HG03457 (cell line): ENCODE measurements around the gene ULK1.

ENCODE experiments used
- ATAC-seq: cut with Tn5 transposase; IDR thresholded peaks from one replicate; pipeline ENCODE4 v1.9.1; 2021; ENCODE audit warnings: moderate number of reproducible peaks; ENCODE audit not compliant: unreplicated experiment

ULK1 gene

DNA sequence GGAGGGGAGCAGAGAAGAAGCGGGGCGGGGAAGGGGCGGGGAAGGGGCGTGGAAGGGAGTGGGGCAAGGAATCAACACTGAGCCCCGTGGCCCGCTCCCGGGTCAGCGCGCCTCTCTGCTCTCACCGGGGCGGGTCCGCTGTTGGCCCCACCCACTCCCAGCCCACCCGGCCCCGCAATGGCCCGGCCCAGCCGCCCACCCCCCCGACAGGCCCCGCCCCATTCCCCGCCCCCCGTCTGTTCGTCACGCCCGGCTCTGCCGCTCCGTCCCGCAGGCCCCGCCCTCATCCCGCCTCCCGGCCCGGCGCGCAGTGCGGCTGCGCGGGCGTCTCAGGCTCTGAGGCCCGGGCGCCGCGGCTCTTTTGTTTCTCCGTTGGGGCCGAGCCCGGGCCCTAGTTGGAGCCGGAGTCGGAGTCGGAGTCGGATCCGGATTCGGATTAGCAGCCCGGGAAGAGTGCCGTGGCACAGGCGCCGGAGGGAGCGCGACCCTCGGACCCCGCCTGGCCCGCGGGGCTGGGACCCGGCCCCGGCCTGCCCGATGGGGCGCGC lies at the start of gene ULK1:
Gene ULK1 (plus strand): TSS at position 310 of the 548 bp plus-strand sequence. CDS start 380 bp downstream, outside the sequence.
- peak; percentile 62 for ATAC-seq

- ATAC-seq: no peak
Observed at GRCh38 chr12:131844656-131845055, 49.8 kb upstream of the ULK1 start.

- no peak for ATAC-seq
Observed at GRCh38 chr12:131845121-131845520, 49.3 kb upstream of the ULK1 start.

DNA sequence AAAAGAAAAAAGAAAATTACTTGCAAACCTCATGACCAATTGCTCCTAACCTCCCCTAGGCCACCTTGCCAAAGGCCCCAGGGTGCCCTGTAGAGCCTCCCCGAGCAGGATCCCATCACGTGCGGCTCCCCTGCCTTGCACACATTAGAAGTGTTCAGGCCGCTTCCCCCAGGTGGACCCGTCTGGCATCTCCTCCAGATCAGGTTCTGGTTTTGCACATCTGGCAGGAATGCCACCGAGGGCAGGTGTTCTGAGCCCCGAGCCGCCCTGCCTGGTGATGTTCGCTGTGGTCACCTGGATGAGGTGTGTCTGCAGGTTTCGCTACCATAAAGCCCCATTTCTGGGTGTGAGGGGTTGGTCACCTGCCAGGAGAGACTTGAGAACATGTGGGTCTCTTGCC lies 47.0 kb upstream of the ULK1 start:
- no peak for ATAC-seq

- no peak for ATAC-seq
Observed at GRCh38 chr12:131848753-131849152, 45.7 kb upstream of the ULK1 start.

DNA sequence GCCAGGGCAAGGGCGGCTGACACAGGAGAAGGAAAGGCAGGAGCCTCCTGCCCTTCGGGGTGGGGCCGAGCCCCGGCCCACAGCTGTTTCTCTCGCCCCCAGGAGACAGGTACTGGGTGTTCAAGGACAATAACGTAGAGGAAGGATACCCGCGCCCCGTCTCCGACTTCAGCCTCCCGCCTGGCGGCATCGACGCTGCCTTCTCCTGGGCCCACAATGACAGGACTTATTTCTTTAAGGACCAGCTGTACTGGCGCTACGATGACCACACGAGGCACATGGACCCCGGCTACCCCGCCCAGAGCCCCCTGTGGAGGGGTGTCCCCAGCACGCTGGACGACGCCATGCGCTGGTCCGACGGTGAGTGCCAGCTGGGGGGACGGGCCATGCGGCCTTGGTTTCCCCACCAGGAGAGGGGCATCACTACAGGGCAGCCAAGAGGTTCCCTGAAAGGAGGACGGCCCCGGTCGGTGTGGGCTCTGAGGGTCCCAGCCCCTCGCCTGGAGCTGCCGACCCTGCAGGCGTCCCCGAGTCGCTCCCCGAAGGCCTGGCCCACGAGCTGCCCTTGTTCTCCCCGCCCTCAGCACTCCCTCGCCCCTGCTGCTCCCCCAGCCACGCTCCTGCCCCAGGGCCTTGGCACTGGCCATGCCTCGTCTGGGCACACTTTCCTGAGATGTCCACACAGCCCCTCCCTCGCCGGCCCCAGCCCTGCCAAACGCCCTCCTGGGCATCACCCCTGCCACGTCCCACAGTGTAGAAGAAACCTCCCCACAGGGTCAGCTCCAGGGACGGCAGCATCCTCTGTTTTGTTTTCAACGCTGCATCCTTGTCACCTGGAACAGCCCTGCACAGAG lies 44.5 kb upstream of the ULK1 start:
- ATAC-seq: no peak

DNA sequence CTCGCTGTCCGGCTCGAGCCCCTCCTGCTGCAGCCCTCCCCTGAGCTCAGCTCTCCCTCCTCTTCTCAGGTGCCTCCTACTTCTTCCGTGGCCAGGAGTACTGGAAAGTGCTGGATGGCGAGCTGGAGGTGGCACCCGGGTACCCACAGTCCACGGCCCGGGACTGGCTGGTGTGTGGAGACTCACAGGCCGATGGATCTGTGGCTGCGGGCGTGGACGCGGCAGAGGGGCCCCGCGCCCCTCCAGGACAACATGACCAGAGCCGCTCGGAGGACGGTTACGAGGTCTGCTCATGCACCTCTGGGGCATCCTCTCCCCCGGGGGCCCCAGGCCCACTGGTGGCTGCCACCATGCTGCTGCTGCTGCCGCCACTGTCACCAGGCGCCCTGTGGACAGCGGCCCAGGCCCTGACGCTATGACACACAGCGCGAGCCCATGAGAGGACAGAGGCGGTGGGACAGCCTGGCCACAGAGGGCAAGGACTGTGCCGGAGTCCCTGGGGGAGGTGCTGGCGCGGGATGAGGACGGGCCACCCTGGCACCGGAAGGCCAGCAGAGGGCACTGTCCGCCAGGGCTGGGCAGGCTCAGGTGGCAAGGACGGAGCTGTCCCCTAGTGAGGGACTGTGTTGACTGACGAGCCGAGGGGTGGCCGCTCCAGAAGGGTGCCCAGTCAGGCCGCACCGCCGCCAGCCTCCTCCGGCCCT lies 43.4 kb upstream of the ULK1 start:
- ATAC-seq: no peak

DNA sequence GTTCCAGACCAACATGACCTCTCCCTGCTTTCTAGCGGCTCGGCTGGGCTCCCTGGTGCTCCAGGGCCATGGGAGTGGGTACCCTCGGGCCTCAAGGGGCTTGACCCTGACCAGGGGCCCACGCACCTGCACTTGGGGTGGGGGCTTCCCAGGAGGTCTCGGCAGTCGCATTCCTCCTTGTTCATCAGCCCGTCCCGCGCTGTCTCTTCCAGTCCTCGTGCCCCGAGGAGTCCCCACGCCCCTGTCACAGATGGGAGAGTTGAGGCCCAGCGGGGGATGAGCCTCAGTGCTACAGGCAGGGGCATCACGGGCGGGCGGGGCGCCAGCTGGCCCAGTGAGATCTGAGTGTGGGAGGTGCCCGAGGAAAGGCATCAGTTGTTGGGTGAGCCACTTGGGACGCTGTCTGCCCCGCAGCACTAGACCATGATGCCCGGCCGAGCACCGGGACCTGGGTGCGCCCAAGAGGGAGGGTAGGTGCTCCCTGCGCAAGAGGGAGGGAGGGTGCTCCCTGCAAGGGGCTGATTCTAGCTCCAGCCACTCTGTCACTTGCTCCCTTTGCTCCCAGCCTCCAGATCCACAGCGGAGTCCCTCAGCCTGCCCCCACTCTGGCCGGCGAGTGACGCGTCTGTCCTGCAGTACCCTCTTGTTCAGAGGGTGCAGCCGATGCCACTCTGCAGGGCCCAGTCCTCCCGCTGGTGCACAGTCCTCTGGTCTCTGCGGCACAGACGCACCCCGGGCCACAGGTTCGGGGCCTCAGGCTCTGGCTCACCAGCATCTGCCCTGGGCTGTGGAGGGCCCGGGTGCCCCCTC lies 42.5 kb upstream of the ULK1 start:
- no peak for ATAC-seq

DNA sequence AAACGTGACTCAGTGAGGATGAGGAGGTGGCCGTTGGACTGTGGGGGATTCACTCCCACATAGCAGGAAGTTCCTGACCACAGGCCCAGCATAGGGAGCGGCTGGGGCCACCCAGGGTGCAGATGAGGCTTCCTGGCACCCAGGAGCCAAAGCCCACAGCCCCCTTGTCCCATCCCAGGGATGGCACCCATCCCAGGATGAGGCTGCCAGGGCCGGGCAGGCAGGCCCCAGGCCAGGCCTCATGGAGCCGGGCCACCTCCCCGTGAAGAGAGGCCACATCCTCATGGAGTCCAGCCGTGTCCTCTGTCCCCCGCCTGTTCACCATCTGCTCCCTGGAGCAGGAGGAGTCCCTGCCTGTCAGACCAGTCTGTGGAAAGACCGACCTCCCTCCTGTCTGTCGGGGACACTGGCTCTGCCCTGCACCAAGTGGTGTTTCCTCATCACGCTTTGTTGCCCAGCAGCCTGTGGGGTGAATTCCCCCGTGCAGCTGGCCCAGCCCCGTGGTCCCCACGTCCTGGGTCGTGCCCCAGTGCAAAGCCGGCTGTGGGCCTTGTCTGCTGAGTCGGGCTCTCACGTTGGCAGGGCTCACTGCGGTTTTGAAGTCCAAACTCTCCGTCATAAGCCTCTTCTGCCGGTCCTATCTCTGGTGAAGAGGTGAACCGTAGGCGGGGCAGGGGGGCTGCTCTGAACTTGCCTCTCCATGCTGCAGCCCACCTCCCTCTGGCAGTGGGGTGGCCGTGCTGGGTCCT lies 41.7 kb upstream of the ULK1 start:
- ATAC-seq: no peak

- ATAC-seq: no peak
Observed at GRCh38 chr12:131853832-131854797, 40.3 kb upstream of the ULK1 start.

GRCh38 chr12:131854861-131855476 lies 39.5 kb upstream of the ULK1 start:
- no peak for ATAC-seq

- ATAC-seq: no peak
Observed at GRCh38 chr12:131855521-131856142, 38.8 kb upstream of the ULK1 start.

- ATAC-seq: no peak
Observed at GRCh38 chr12:131856366-131857097, 37.9 kb upstream of the ULK1 start.

- ATAC-seq: no peak
Observed at GRCh38 chr12:131857908-131858850, 36.2 kb upstream of the ULK1 start.

DNA sequence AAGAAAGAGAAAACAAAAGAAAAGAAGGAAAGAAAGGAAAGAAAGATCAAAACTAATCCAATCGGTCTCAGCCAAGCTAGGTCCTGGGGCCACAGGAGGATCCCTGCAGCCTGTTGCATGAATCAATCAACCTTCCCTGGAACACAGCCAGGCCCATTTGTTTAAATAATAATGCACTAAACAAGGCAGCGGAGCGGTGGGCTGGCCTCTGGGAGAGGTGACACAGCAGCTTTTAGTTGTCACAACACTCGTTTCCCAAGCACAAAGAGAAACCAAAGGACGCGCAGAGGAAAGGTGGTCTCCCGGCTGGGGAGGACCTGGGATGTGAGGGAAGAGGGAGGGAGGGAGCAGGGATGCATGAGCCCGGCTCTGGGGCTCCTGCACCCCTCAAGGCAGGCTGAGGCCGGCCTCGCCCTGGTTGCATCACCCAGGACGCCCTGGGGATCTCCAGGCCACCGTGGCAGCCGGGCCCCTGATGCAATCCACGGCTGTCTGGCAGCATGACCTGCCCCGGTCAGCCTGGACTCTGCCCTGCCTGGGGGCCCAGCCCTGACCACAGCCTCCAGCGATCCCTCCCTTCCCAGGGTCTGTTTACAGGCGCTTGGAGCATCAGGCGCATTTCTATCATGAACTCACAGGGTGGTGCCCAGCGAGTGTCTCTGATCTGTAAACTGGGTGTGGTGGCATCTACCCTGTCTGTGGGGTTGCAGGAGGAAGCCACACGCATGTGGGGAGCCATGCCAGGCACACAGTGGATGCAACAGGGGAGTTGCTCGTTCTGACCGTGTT lies 33.8 kb upstream of the ULK1 start:
- ATAC-seq: no peak
